ENCODE measurements around the gene COG2. TPM values are rescaled to one million over a fixed set of nuclear protein-coding genes. Genes with fewer than 3 reads are reported as not detected.

COG2 gene
- total and polyA plus RNA-seq, 2 of the 8 experiments (the other 6 are each of a cell fraction or from before 2014, with no cell fraction given): 10.3 to 36.7 TPM

GRCh38 chr1:230626232-230626631, 16.0 kb upstream of the COG2 start (continued):
- no peak for TF ChIP-seq CHD7 (IDR thresholded peaks at IDR 0.05; ENCODE audit: insufficient replicate concordance, low read length)
- TF ChIP-seq KDM4A (IDR thresholded peaks at IDR 0.05; ENCODE audit: low read depth, low read length, severe bottlenecking): no peak

Measured in H1 (cell line).